Astrocyte (in vitro differentiated cells and primary cell): ENCODE data around the gene TMEM269.

Experiments used
- CTCF ChIP-seq: IDR thresholded peaks from 2 replicates; pipeline ENCODE4 v1.5.1; 2011; ENCODE audit warnings: low read depth, mild to moderate bottlenecking, inconsistent platforms, low read length, moderate library complexity; ENCODE audit not compliant: insufficient read depth
- EZH2 ChIP-seq: IDR thresholded peaks from 2 replicates; pipeline ENCODE4 v1.6.1; 2012; ENCODE audit warnings: mild to moderate bottlenecking, low read length, inconsistent platforms; ENCODE audit not compliant: insufficient read depth

- TF ChIP-seq CTCF (no peak), EZH2 (no peak)
Measured at GRCh38 chr1:42821690-42822089, 36.9 kb downstream of the TMEM269 start.
